Thyroid gland (tissue), 4 donors: ENCODE data around the gene KIAA0040. TPM values are rescaled to one million over a fixed set of nuclear protein-coding genes. Genes with fewer than 3 reads are reported as not detected.

Experiments used
- DNase-seq, 2 donors: peaks; one replicate each; pipeline ENCODE4 v3.0.0-alpha.2; 2019
- H3K27ac ChIP-seq, 3 donors: fragments of 200-600 bp; sonication (generic); 1 replicate in 2 of 3; 2 replicates in 1 of 3; pipeline ENCODE4 v1.5.1; 2016 to 2019; ENCODE audit warnings: mild to moderate bottlenecking in 1 of 3, moderate library complexity in 1 of 3
- H3K27me3 ChIP-seq: fragments of 200-600 bp; sonication (generic); one replicate; pipeline ENCODE4 v1.5.1; 2019
- H3K36me3 ChIP-seq, 2 donors: fragments of 200-600 bp; sonication (generic); one replicate each; pipeline ENCODE4 v1.5.1; 2016 to 2019
- H3K4me1 ChIP-seq, 2 donors: fragments of 200-600 bp; sonication (generic); one replicate each; pipeline ENCODE4 v1.5.1; 2017 to 2019
- H3K4me3 ChIP-seq, 3 donors: fragments of 200-600 bp; sonication (generic); replicated peaks in 1 of 3; 1 replicate in 2 of 3; 2 replicates in 1 of 3; pipeline ENCODE4 v1.5.1; 2016; ENCODE audit warnings: mild to moderate bottlenecking in 1 of 3
- H3K9me3 ChIP-seq: fragments of 200-600 bp; sonication (generic); one replicate; pipeline ENCODE4 v1.5.1; 2017
- POLR2A ChIP-seq, 2 donors: fragments of 450-650 bp; IDR thresholded peaks; one replicate each; pipeline ENCODE4 v1.6.1; 2017; ENCODE audit warnings: antibody characterized with exemption in 2 of 2, mild to moderate bottlenecking in 2 of 2, moderate library complexity in 1 of 2
- WGBS, 2 donors: methylation state at CpG; one replicate each; pipeline ENCODE4 v1.1.5; 2017; 5-methylcytosine and 5-hydroxymethylcytosine counted together
- intact Hi-C: fragments of 100-400 bp; cut with DNase I; formaldehyde crosslinking; loops from one replicate; pipeline ENCODE4 v1.15.1; 2023
- total RNA-seq, 4 donors: library from RNA; depleted of rRNA; stranded (reverse); fragments of >200 nt; gene quantifications; one replicate each; pipeline ENCODE4 v1.2.3, GENCODE V29; 2016
- TF ChIP-seq, protein P1 (sequence below), 6 experiments: fragments of 200-600 bp in 3 of 6; fragments of 450-650 bp in 3 of 6; sonication (generic) in 3 of 6; IDR thresholded peaks; one replicate each; pipeline ENCODE4 v1.5.1; 2016 to 2019; ENCODE audit warnings: antibody characterized with exemption in 6 of 6, mild to moderate bottlenecking in 2 of 6, inconsistent platforms in 1 of 6, moderate library complexity in 1 of 6

Gene KIAA0040
- 10 to 100 TPM; 15.5 to 28.4 (median 16.8) TPM for total RNA-seq

DNA sequence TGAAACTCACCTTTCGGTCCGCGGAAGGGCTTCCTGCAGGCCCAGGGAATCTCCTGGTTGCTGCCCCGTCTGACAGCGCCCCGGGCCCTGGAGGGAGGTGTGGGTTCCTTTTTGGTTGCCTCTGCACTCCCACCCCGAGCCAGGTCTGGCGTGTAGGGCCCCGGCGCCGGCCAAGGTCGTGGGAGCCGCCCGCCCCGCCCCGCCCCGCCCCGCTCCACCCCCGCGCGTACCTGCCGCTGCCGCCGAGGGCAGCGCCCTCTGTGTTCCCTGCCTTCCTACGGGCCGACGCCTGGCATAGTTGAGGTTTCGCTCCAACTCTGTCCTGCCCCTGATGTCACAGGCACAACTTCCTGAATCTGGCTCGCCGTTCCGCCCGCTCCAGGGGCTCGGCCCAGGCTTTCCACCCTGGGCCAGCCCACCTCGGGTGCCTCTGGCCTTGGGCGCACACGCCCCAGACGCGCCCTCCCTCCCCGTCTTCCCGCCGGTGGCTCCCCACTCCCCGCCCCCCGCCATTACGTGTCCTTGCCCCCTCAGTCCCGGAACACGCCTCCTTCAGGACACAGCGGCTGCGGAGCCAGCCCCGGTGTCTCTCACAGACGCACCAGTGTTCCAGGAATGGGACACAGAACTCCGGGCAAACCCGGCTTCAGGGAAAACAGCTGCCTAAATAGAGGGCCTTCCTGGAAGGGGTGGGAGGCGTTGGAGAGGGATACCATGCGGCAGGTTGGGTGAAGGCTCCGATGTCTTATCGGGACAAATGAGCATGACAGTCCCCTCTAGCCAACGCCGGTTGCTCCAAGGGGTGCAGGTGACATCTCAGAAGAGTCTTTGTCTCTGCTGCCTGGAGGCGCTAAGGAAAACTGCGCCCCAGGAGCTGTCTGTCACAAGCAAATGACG lies at the start of gene KIAA0040:
Gene KIAA0040, minus strand, starts transcription at position 147 of the 897 bp plus-strand sequence. CDS start 31,763 bp downstream, outside the sequence.
- intact Hi-C loops: no loop called here
- peak within 1 kb of the TSS; percentile 47 to 80 (median 61) for H3K4me3 ChIP-seq
- peaks cover 12 to 34% of the 10 kb centered on the region in 2 donors for H3K4me1 ChIP-seq
- WGBS, 2 donors: 6 to 7% methylated on average over 17 to 26 of the region's 62 CpGs
- H3K27me3 ChIP-seq: no peaks in the 10 kb centered on the region
- peak in 1 of 2 donors; percentile 66 for TF ChIP-seq POLR2A (IDR thresholded peaks at IDR 0.05)
- TF ChIP-seq, protein P1, sequence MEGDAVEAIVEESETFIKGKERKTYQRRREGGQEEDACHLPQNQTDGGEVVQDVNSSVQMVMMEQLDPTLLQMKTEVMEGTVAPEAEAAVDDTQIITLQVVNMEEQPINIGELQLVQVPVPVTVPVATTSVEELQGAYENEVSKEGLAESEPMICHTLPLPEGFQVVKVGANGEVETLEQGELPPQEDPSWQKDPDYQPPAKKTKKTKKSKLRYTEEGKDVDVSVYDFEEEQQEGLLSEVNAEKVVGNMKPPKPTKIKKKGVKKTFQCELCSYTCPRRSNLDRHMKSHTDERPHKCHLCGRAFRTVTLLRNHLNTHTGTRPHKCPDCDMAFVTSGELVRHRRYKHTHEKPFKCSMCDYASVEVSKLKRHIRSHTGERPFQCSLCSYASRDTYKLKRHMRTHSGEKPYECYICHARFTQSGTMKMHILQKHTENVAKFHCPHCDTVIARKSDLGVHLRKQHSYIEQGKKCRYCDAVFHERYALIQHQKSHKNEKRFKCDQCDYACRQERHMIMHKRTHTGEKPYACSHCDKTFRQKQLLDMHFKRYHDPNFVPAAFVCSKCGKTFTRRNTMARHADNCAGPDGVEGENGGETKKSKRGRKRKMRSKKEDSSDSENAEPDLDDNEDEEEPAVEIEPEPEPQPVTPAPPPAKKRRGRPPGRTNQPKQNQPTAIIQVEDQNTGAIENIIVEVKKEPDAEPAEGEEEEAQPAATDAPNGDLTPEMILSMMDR (IDR thresholded peaks at IDR 0.05): peak in 1 of 6 experiments; percentile 9
- H3K36me3 ChIP-seq: no peaks in the 10 kb centered on the region
- H3K27ac ChIP-seq: peak within 1 kb of the TSS; percentile 80 to 91 (median 86)
- no peaks in the 10 kb centered on the region for H3K9me3 ChIP-seq
- DNase-seq: peak; percentile 84 to 87

DNA sequence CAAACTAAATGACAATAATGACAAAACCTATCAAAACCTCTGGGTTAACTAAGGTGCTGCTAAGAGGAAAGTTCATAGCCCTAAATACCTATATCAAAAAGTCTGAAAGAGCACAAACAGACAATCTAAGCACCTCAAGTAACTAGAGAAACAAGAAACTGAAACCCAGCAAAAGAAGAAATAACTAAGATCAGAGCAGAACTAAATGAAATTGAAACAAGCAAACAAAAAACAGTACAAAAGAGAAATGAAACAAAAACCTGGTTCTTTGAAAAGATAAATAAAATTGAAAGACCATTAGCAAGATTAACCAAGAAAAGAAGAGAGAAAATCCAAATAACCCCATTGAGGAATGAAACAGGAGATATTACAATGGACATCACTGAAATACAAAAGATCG lies 44.8 kb upstream of the KIAA0040 start:
- no peak overlapping the region for H3K4me3 ChIP-seq
- TF ChIP-seq, protein P1 (IDR thresholded peaks at IDR 0.05): no peak
- TF ChIP-seq POLR2A (IDR thresholded peaks at IDR 0.05): no peak
- H3K27ac ChIP-seq: no peak overlapping the region
- no peaks in the 10 kb centered on the region for H3K4me1 ChIP-seq
- H3K9me3 ChIP-seq: no peaks in the 10 kb centered on the region
- no peaks in the 10 kb centered on the region for H3K36me3 ChIP-seq
- 92 to 93% methylated on average over 1 of the region's 1 CpG for WGBS, 2 donors
- DNase-seq: no peak
- H3K27me3 ChIP-seq: no peaks in the 10 kb centered on the region
- intact Hi-C loops: no loop called here

DNA sequence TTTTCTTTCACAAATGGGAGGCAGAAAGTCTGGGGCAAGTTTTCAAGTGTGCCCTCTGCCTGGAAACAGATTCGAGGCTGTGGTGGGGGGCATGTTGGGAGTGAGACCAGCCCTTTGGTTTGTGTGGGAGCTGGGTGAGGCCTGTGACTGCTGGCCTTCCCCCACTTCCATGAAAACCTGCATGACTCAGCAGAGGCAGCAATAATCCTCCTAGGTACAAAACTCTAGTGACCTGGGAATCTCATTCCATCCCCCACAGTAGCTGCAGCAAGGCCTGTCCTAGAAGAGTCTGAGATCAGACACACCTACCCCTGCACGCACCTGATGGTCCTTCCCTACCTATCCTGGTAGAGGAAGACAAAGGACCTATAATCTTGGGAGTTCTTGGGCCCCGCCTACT lies 42.1 kb upstream of the KIAA0040 start:
- DNase-seq: no peak
- TF ChIP-seq, protein P1 (IDR thresholded peaks at IDR 0.05): no peak
- no peak for TF ChIP-seq POLR2A (IDR thresholded peaks at IDR 0.05)
- no peaks in the 10 kb centered on the region for H3K36me3 ChIP-seq
- H3K9me3 ChIP-seq: no peaks in the 10 kb centered on the region
- H3K4me3 ChIP-seq: no peak overlapping the region
- H3K27me3 ChIP-seq: no peaks in the 10 kb centered on the region
- H3K4me1 ChIP-seq: no peaks in the 10 kb centered on the region
- no peak overlapping the region for H3K27ac ChIP-seq
- intact Hi-C loops: no loop called here
- 76 to 85% methylated on average over 3 of the region's 3 CpGs for WGBS, 2 donors

DNA sequence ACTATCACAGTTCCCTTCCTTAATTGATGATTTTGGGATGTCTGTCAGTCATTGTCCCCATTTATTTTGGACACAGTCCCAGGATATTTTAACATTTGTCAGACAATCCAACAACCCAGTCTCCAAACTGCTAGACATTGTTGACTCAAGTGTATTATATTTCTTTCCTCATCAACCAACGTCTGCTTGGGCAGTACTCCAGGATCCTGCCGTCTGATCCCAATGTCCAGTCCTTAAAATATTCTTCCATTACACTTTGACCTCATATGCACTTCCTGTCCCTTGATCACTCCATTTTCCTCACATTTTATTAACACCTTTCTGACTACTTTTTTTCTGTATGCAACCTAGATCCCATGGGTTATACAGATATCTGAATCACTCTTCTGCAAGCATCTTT lies 39.8 kb upstream of the KIAA0040 start:
- Histone ChIP-seq H3K4me1 (no peaks in the 10 kb centered on the region), H3K27ac (no peak overlapping the region), H3K36me3 (no peaks in the 10 kb centered on the region), H3K9me3 (no peaks in the 10 kb centered on the region), H3K4me3 (no peak overlapping the region), H3K27me3 (no peaks in the 10 kb centered on the region)
- no peak for DNase-seq
- TF ChIP-seq, protein P1 (IDR thresholded peaks at IDR 0.05): no peak
- no peak for TF ChIP-seq POLR2A (IDR thresholded peaks at IDR 0.05)
- intact Hi-C loops: no loop called here
- WGBS, 2 donors: 42 to 62% methylated on average over 2 of the region's 2 CpGs

DNA sequence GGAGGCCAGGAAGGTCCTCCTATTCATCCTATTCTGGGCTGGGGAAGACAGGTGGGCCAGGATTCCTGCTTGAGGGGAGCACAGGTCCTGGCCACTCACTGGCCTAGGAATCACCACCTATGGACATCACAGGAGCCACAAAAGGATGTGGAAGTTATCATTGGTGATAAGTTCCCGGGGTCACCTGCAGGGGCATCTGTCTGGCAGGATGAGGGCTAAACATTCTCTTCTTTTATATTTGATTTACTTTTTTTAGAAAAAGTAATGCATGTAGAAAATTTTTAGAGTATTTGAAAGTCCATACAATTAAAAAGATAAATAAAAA lies 33.2 kb upstream of the KIAA0040 start:
- 0% methylated on average over 1 of the region's 1 CpG for WGBS, 2 donors
- Histone ChIP-seq H3K9me3 (no peaks in the 10 kb centered on the region), H3K27ac (no peak overlapping the region), H3K27me3 (no peaks in the 10 kb centered on the region), H3K36me3 (no peaks in the 10 kb centered on the region), H3K4me1 (peaks cover 0 to 5% of the 10 kb centered on the region in 2 donors), H3K4me3 (no peak overlapping the region)
- TF ChIP-seq, protein P1 (IDR thresholded peaks at IDR 0.05): no peak
- no peak for TF ChIP-seq POLR2A (IDR thresholded peaks at IDR 0.05)
- no peak for DNase-seq
- intact Hi-C loops: no loop called here
